IMR-90 (cell line): Measurements from ENCODE around the gene TOE1. TPM values are rescaled to one million over a fixed set of nuclear protein-coding genes. Genes with fewer than 3 reads are reported as not detected.

Experiments
- ATAC-seq: fragments of 200-7000 bp; cut with Tn5 transposase; 2 replicates; pipeline ENCODE4 v1.9.1; 2020; ENCODE audit warnings: low read depth, mild to moderate bottlenecking, moderate library complexity
- BruUV-seq: library from RNA; stranded (reverse); fragments of 400-500 nt; replicated peaks from 2 replicates; lab custom pipeline; 2021; lab: Mats Ljungman, UMichigan
- CTCF ChIA-PET: fragments of 300-600 bp; formaldehyde crosslinking; extraction: SDS; loops from one replicate; lab custom pipeline; 2021; ENCODE audit warnings: antibody characterized with exemption; lab: Yijun Ruan, JAX
- POLR2A ChIA-PET: fragments of 300-600 bp; sonication (Branson Sonifier 250); formaldehyde crosslinking; loops from one replicate; lab custom pipeline; 2022; ENCODE audit warnings: antibody characterized with exemption; ENCODE audit not compliant: unreplicated experiment; lab: Charles Lee
- DNase-seq: peaks from one replicate; pipeline ENCODE4 v3.0.0; 2013
- H2AFZ ChIP-seq: replicated peaks from 2 replicates; pipeline ENCODE3; 2013; ENCODE audit warnings: low read length, mild to moderate bottlenecking; ENCODE audit not compliant: poor library complexity
- H2AK5ac ChIP-seq: 2 replicates; pipeline ENCODE4 v1.6.1; 2013; ENCODE audit warnings: low read depth, low read length, inconsistent platforms
- H2AK9ac ChIP-seq: replicated peaks from 2 replicates; pipeline ENCODE3; 2013; ENCODE audit warnings: mild to moderate bottlenecking, low read depth, low read length, moderate library complexity; ENCODE audit not compliant: poor library complexity
- H2BK120ac ChIP-seq: 2 replicates; pipeline ENCODE4 v1.6.1; 2013; ENCODE audit warnings: low read depth, low read length, inconsistent platforms
- H2BK15ac ChIP-seq: 3 replicates; pipeline ENCODE4 v1.6.1; 2013; ENCODE audit warnings: low read depth, low read length, inconsistent platforms
- H2BK20ac ChIP-seq: 2 replicates; pipeline ENCODE4 v1.6.1; 2013; ENCODE audit warnings: low read depth, mild to moderate bottlenecking, inconsistent platforms, low read length, moderate library complexity
- H2BK5ac ChIP-seq: 2 replicates; pipeline ENCODE4 v1.6.1; 2013; ENCODE audit warnings: mild to moderate bottlenecking, low read depth, low read length, inconsistent platforms; ENCODE audit not compliant: poor library complexity, severe bottlenecking
- H3K14ac ChIP-seq: replicated peaks from 2 replicates; pipeline ENCODE4 v1.6.1; 2013; ENCODE audit warnings: low read depth, low read length, inconsistent platforms
- H3K18ac ChIP-seq: 2 replicates; pipeline ENCODE4 v1.6.1; 2013; ENCODE audit warnings: low read depth, low read length, control low read depth
- H3K23ac ChIP-seq: 2 replicates; pipeline ENCODE4 v1.6.1; 2013; ENCODE audit warnings: low read depth, low read length, inconsistent platforms
- H3K27ac ChIP-seq: 2 replicates; pipeline ENCODE4 v1.5.1; 2013; ENCODE audit warnings: mild to moderate bottlenecking, control low read depth, low read length; ENCODE audit not compliant: insufficient read depth
- H3K27me3 ChIP-seq: 2 replicates; pipeline ENCODE4 v1.6.1; 2013; ENCODE audit warnings: low read length; ENCODE audit not compliant: control insufficient read depth, insufficient read depth
- H3K36me3 ChIP-seq: 2 replicates; pipeline ENCODE4 v1.6.1; 2013; ENCODE audit warnings: low read length, mixed read lengths; ENCODE audit not compliant: control insufficient read depth, insufficient read depth
- H3K4ac ChIP-seq: 2 replicates; pipeline ENCODE4 v1.6.1; 2013; ENCODE audit warnings: low read depth, low read length, inconsistent platforms
- H3K4me1 ChIP-seq: 2 replicates; pipeline ENCODE4 v1.6.1; 2013; ENCODE audit warnings: low read length, mixed read lengths; ENCODE audit not compliant: control insufficient read depth, insufficient read depth
- H3K4me2 ChIP-seq: 2 replicates; pipeline ENCODE4 v1.6.1; 2013; ENCODE audit warnings: low read depth, mild to moderate bottlenecking, control low read depth, low read length, moderate library complexity
- H3K4me3 ChIP-seq: 2 replicates; pipeline ENCODE4 v1.5.1; 2013; ENCODE audit warnings: low read depth, mild to moderate bottlenecking, control low read depth, low read length, moderate library complexity; ENCODE audit not compliant: insufficient read depth
- H3K56ac ChIP-seq: 2 replicates; pipeline ENCODE4 v1.6.1; 2013; ENCODE audit warnings: low read length, inconsistent platforms; ENCODE audit not compliant: insufficient read depth; ENCODE audit errors: extremely low read depth
- H3K79me1 ChIP-seq, 2 experiments: 2 replicates each; pipeline ENCODE4 v1.6.1; 2013; ENCODE audit warnings: low read length in 2 of 2, inconsistent platforms in 1 of 2, low read depth in 1 of 2
- H3K9ac ChIP-seq: 2 replicates; pipeline ENCODE4 v1.6.1; 2013; ENCODE audit warnings: low read depth, low read length, control low read depth
- H3K9me1 ChIP-seq: 2 replicates; pipeline ENCODE4 v1.6.1; 2013; ENCODE audit warnings: low read length, inconsistent platforms; ENCODE audit not compliant: insufficient read depth
- H3K9me3 ChIP-seq: 2 replicates; pipeline ENCODE4 v1.6.1; 2013; ENCODE audit warnings: low read length; ENCODE audit not compliant: control insufficient read depth, insufficient read depth
- H4K20me1 ChIP-seq: 2 replicates; pipeline ENCODE4 v1.6.1; 2013; ENCODE audit warnings: low read length, inconsistent platforms; ENCODE audit not compliant: insufficient read depth
- H4K5ac ChIP-seq: 2 replicates; pipeline ENCODE4 v1.6.1; 2013; ENCODE audit warnings: mild to moderate bottlenecking, low read depth, low read length, control low read depth
- H4K8ac ChIP-seq, 2 experiments: 2 replicates each; pipeline ENCODE4 v1.6.1; 2013; ENCODE audit warnings: low read depth in 2 of 2, low read length in 2 of 2, control low read depth in 1 of 2, inconsistent platforms in 1 of 2
- H4K91ac ChIP-seq: 2 replicates; pipeline ENCODE4 v1.6.1; 2013; ENCODE audit warnings: low read depth, low read length, inconsistent platforms; ENCODE audit not compliant: insufficient read depth
- CEBPB ChIP-seq: IDR thresholded peaks from 2 replicates; pipeline ENCODE4 v1.6.1; 2012; ENCODE audit warnings: low read depth, low read length, improper control_type of control experiment
- CHD1 ChIP-seq: IDR thresholded peaks from 2 replicates; pipeline ENCODE4 v1.6.1; 2012; ENCODE audit warnings: low read depth, low read length, improper control_type of control experiment
- MAZ ChIP-seq: IDR thresholded peaks from 2 replicates; pipeline ENCODE4 v1.6.1; 2012; ENCODE audit warnings: low read depth, mild to moderate bottlenecking, low read length, improper control_type of control experiment, moderate library complexity, borderline replicate concordance
- NFE2L2 ChIP-seq: fragments of 150-350 bp; IDR thresholded peaks from 2 replicates; pipeline ENCODE4 v1.6.1; 2016; ENCODE audit warnings: low read depth, mild to moderate bottlenecking, low read length
- RAD21 ChIP-seq: IDR thresholded peaks from 2 replicates; pipeline ENCODE4 v1.6.1; 2012; ENCODE audit warnings: low read length, improper control_type of control experiment
- RFX5 ChIP-seq: IDR thresholded peaks from 2 replicates; pipeline ENCODE4 v1.8.0; 2012; ENCODE audit warnings: low read depth, mild to moderate bottlenecking, low read length, moderate library complexity
- USF2 ChIP-seq: fragments of 150-350 bp; IDR thresholded peaks from 2 replicates; pipeline ENCODE4 v1.6.1; 2017; ENCODE audit warnings: mild to moderate bottlenecking, antibody characterized with exemption, low read length, low read depth
- WGBS, 2 experiments: methylation state at CpG; one replicate each; pipeline versions ENCODE4 v1.1.5 to v1.1.7; 2013; ENCODE audit warnings: missing lambda C conversion rate in 2 of 2; ENCODE audit not compliant: insufficient read length in 1 of 2; ENCODE audit errors: extremely low coverage in 2 of 2; 5-methylcytosine and 5-hydroxymethylcytosine counted together
- dilution Hi-C: fragments of 300-500 bp; cut with HindIII; formaldehyde crosslinking; loops from one replicate; pipeline ENCODE4 v1.14.3; 2018; ENCODE audit warnings: low sequenced_read_pairs; ENCODE audit not compliant: unreplicated experiment
- in situ Hi-C: fragments of 300-500 bp; cut with MboI; formaldehyde crosslinking; loops from 3 replicates; pipeline ENCODE4 v1.14.3; 2019; ENCODE audit warnings: low sequenced_read_pairs, inconsistent platforms, mixed read lengths
- intact Hi-C: fragments of 100-400 bp; cut with micrococcal nuclease; formaldehyde crosslinking; loops from 2 replicates; pipeline ENCODE4 v1.10.0; 2022
- polyA plus RNA-seq, 3 experiments: library from polyadenylated mRNA; depleted of rRNA; stranded (reverse); fragments of >200 nt; gene quantifications; 2 replicates each; pipeline ENCODE4 v1.2.3, GENCODE V29; 2012; ENCODE audit warnings: low replicate concordance in 1 of 3
- total RNA-seq: library from RNA; depleted of rRNA; stranded (reverse); fragments of >200 nt; gene quantifications from 2 replicates; pipeline ENCODE4 v1.2.3, GENCODE V29; 2012

TOE1 gene
- total and polyA plus RNA-seq, 2 of the 4 experiments (the other 2 are of a cell fraction) = 15.5 to 18.6 TPM

- no peak for TF ChIP-seq USF2
Observed at GRCh38 chr1:45305231-45305630, 34.7 kb upstream of the TOE1 start (continued).

GRCh38 chr1:45306319-45306718 is 33.7 kb upstream of the TOE1 start:
- H2AFZ ChIP-seq = peak overlapping the region; percentile 47
- peak; percentile 60 for DNase-seq

More at GRCh38 chr1:45306319-45306718, 33.7 kb upstream of the TOE1 start:
- BruUV-seq = no TSS peak
- no peak overlapping the region for H2BK15ac ChIP-seq
- H3K27ac ChIP-seq = no peak overlapping the region
- no peak overlapping the region for H2AK9ac ChIP-seq
- no peaks in the 10 kb centered on the region for H4K20me1 ChIP-seq
- intact Hi-C loops = loop anchor here (10.0 kb wide), 1 partner anchor 502 kb away; the partner anchor contains the start of genes BTBD19, DYNLT4 and PLK3
- no peak overlapping the region for H3K18ac ChIP-seq
- WGBS, 2 experiments = no CpG with 5 or more reads among the region's 8 CpGs
- no peaks in the 10 kb centered on the region for H3K36me3 ChIP-seq
- H4K8ac ChIP-seq = no peak overlapping the region; a peak in 1 of 4 replicates
- ChIA-PET POLR2A (no interaction called here), CTCF (no interaction called here)
- H2BK5ac ChIP-seq = no peak overlapping the region
- H4K5ac ChIP-seq = no peak overlapping the region
- no peak overlapping the region for H2AK5ac ChIP-seq
- peaks cover 0 to 11% of the 10 kb centered on the region in 2 experiments; a peak in 2 of 4 replicates for H3K79me1 ChIP-seq
- no peak overlapping the region for H3K23ac ChIP-seq
- H3K9ac ChIP-seq = no peak overlapping the region
- no peaks in the 10 kb centered on the region for H3K9me1 ChIP-seq
- H3K4me1 ChIP-seq = peaks cover 4% of the 10 kb centered on the region; the same call in 1 of the 2 replicates
- no peaks in the 10 kb centered on the region for H3K27me3 ChIP-seq
- H3K4me2 ChIP-seq = no peak overlapping the region
- no peak overlapping the region for H3K14ac ChIP-seq
- no peaks in the 10 kb centered on the region for H3K9me3 ChIP-seq
- no peak overlapping the region for H2BK120ac ChIP-seq
- H3K4ac ChIP-seq = no peak overlapping the region
- H3K4me3 ChIP-seq = no peak overlapping the region
- ATAC-seq = no peak
- dilution Hi-C loops = no loop called here
- H2BK20ac ChIP-seq = no peak overlapping the region
- no peak overlapping the region for H3K56ac ChIP-seq
- in situ Hi-C loops = loop anchor here (10.0 kb wide), 1 partner anchor 472 kb away; no protein-coding TSS in a partner anchor
- no peak overlapping the region for H4K91ac ChIP-seq
- TF ChIP-seq CEBPB (no peak), RFX5 (no peak), CHD1 (no peak), RAD21 (no peak), NFE2L2 (no peak), MAZ (no peak)
